Left forelimb (tissue), 1 donor: ENCODE measurements around the gene ABCA2.
"Not testable (repeated sequence)": the region's sequence is repeated elsewhere in the genome, so short reads cannot be mapped to it uniquely, and the experiment has no call there.

ENCODE experiments used
- DNase-seq: peaks from one replicate; pipeline ENCODE4 v3.0.0-alpha.2; 2018; ENCODE audit warnings: low spot score

Gene ABCA2

GRCh38 chr9:137015976-137016375 is 12.1 kb downstream of the ABCA2 start:
- no peak for DNase-seq

GRCh38 chr9:137015540-137015930 is 12.5 kb downstream of the ABCA2 start:
- DNase-seq: no peak

DNA sequence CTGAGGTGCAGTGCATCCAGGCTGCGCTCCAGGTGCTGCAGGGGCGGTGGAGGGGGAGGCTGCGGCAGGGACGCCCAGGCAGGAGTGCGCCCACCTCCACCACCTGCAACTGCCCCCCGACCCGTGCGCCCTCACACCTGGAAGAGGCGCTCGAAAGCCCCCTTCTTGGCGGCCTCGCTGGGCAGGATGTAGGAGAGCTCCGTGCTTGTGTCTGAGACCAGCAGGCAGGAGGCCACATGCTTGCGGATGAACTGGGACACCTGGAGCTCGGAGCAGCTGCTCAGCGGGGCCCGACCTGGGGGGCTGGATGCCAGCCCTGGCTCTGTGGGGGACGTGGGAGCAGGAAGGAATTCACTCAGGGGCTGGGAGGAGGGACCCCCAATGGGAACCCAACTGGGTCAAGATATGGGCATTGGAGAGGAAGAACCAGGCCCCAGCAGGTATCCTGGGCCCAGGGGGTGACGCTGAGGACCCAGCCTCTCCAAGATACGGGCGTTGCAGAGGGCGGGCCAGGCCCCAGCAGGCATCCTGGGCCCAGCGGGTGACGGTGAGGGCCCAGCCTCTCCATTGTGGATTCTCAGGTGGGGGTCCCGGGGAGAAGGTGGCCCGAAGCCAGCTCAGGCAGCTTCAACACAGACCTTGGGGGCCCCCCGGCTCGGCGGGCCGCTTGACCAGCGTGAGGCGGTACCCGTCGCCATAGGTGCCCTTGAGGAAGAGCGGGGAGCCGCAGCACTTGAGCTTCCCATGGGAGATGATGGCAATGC is 13.1 kb downstream of the ABCA2 start:
- DNase-seq: no peak

DNA sequence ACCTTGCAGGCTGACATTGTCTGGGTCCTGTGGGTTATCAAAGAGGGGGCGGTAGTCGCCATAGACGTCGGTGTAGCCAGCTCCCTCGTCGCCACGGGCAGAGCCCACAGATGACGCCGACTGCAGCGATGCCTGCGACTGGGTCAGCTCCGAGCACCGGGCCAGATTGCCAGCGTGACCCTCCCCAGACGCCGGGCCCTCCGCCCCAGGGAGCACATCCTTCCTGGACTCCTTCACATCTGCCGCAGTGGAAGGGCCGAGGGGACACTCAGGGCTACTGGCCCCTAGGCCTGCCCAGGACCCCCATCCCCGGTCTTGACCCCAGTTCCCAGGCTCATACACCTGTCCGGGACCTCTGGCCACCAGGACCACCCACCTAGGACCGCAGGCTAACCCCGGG is 13.9 kb downstream of the ABCA2 start:
- no peak for DNase-seq

GRCh38 chr9:137013571-137013940 is 14.5 kb downstream of the ABCA2 start:
- no peak for DNase-seq

GRCh38 chr9:137012694-137013570 is 15.1 kb downstream of the ABCA2 start:
- no peak for DNase-seq

DNA sequence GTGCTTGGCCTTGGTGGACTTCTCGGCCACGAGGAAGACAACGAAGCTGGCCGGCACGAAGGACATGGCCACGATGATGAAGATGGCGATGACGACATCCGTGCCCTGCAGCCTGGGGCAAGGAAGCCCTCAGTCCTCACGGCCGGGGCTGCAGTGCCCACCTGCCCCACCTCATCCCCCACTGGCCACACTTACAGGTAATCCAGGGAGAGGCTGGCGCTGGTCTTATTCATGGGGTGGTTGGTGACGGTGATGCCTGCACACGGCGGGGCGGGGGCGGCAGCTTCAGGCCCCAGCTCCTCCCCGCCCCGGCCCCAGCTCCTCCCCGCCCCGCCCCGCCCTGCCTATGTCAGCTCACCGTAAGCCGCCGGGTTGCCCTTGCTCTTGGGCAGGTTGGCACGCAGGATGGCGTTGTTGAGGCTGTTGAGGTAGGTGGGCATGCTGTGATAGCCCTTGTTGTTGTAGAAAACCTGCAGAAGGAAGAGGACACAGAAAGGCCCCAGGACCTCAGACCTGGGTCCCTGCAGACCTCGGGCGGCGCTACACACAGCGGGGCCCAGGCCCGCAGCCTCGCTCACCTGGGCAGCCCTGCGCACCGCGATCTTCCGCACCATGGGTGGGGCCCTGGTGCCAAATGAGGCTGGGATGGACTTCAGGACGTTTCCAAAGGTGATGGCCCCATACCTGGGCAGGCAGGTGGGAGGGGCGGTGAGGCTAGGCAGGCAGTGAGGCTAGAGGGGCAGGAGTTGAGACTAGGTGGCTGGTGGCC is 15.9 kb downstream of the ABCA2 start:
- DNase-seq: no peak

DNA sequence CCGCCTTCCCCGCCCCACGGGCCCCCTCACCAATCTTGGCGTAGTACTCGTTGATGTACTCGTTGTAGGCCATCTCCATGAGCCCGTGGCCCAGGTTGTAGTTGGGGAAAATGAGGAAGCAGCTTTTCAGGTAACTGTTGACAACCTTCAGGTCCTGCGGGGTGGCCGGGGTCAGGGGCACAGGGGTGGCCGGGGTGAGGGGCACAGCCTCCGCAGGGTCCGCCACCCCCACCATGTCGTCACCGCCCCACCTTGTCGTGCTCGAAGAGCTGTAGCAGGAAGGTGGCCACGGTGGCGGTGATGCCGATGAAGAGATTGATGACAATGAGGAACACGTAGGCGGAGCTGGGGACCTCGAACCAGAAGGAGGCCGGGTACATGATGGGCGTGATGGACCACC is 16.9 kb downstream of the ABCA2 start:
- DNase-seq: no peak

DNA sequence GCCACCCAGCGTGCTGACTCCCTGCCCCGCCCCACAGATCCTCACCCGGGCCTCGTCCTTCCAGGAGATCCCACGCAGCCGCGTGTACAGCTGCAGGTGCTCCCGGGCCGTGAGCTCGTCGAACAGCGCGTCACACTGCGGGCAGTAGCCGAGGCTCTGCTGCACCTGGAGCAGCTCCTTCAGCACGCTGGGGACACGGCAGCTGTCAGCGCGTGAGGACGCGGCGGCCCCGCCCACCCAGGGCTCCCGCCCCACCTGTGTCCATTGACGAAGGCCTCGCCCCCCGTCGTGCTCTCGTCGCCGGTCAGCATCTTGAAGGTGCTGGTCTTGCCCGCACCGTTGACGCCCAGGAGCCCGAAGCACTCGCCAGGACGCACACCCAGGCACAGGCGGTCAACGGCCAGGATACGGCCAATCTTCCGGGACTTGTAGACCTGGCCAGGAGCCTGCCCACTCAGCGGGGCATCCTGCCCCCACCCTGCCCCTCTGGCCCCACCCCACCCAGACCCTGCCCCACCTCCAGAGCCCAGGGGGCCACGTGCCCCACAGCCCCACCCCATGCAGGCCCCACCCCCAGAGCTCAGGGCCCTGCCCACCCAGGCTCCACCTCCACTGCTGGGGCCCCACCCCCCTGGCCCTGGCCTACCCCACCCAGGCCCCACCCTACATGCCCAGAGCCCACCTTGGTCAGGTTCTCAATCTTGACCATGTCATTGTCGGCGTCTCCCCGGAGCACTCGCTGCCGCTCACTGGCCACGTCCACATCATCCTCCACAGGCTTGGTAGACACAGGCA is 17.9 kb downstream of the ABCA2 start:
- no peak for DNase-seq

- DNase-seq: no peak
Measured at GRCh38 chr9:137009217-137009616, 18.8 kb downstream of the ABCA2 start.

DNA sequence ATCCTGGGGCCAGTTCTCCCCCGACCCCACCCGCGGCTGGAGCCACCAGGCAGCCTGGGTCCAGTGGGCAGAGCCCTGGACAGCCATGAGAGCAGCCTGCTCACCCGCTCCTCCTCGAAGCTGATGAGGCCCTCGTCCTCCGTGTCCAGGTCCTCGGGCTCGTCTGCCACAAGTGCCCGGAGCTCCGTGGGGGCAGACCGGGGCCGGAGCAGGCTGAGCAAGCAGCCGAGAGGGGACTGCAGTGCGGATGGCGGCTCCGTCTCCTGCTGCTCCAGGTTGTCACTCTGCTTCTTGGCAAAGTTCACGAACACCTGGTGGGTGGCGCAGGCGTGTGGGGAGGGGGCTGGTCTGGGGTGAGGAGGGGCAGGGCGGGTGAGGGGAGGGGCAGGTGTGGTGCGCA is 19.7 kb downstream of the ABCA2 start:
- DNase-seq: no peak

DNA sequence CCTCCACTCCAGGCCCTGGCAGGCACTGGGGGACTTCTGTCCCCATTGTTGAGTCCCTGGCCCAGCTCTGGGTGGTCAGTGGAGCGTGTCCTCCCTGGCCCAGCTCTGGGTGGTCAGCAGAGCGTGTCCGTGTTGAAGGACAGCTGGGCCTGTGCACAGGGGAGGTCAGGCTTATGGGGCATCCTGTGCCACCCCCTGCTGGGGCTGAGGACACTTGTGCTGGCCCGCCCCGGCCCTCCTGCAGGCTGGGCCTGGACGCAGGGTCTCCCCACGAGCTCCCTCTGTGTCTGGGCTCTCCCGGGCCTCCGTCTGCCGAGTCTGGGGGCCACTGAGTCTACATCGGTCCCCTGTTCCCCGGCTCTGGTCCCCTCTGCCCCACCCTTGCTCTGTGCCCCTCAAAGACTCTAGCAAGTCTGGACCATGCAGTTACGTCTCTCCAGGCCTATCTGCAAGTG is 20.2 kb downstream of the ABCA2 start:
- DNase-seq: no peak

GRCh38 chr9:137007108-137007815 is 20.8 kb downstream of the ABCA2 start:
- DNase-seq: no peak

DNA sequence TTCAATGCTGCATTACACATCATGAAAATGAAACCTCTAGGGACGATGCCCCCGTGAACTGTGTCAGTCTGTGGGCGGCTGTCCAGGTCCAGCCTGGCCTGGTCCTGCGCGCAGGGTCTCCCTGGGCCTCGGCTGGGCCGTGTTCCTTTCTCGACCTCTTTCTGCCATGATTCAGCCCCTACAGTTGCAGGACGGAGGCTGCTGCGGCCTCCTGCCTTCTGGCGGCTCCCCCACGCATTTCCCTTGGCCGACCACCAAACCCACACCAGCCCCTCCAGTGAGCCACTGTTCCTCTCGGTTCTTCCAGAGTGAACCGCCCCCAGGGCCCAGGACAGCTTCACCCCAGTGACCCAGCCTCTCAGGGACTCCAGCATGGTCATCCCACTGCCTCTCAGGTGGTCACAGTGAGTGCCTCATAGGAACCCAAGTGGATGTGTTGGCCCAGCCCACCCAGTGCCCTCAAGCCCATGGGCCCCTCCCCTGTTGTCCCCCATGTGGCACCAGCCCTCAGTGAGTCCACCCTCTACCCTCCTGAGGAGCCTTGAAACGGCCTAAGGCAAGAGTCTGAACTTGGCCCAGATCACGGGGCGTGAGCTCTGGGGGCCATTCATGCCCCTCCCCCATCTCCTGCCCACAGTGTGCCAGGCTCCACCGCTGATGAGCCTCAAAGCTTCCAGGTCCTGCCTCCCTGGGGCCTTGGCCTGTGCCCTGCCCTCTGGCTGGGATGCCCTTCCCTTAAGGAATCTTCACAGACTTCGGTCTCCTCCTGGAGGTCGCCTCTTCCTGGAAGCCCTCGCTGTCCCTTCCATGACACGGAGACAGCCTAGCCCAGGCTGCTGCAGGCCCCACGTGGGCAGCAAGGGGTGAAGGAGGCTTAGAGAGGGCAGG is 21.7 kb downstream of the ABCA2 start:
- no peak for DNase-seq

DNA sequence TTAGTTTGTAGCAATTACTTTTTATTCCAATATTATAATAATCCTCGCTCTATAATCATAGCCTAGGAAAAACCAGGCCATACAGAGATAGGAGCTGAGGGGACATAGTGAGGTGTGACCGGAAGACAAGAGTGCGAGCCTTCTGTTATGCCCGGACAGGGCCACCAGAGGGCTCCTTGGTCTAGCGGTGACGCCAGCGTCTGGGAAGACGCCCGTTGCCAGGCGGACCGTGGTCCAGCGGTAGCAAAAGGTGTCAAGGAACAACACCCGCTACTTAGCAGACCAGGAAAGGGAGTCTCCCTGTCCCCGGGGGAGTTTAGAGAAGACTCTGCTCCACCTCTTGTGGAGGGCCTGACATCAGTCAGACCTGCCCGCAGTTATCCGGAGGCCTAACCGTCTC is 23.8 kb downstream of the ABCA2 start:
- not testable (repeated sequence) for DNase-seq

DNA sequence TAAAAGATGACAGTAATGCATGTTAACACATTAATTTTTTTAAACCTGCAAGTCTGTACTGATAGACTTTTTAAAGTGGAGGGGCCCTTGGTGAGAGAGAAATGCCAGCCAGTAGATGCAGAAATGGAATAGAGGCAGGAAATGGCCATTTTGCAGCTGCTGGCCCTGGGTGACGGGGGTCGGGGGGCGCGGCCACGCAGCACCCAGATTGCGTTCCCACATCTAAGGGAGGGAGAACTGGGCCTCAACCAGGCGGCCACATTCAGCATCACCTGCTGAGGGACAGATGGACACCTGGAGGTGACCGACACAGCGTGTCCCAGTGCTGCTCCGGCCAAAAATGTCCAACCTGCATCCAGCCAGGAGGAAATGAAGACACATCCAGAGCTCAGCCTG is 25.4 kb downstream of the ABCA2 start:
- no peak for DNase-seq

GRCh38 chr9:137001857-137002645 is 26.0 kb downstream of the ABCA2 start:
- no peak for DNase-seq

DNA sequence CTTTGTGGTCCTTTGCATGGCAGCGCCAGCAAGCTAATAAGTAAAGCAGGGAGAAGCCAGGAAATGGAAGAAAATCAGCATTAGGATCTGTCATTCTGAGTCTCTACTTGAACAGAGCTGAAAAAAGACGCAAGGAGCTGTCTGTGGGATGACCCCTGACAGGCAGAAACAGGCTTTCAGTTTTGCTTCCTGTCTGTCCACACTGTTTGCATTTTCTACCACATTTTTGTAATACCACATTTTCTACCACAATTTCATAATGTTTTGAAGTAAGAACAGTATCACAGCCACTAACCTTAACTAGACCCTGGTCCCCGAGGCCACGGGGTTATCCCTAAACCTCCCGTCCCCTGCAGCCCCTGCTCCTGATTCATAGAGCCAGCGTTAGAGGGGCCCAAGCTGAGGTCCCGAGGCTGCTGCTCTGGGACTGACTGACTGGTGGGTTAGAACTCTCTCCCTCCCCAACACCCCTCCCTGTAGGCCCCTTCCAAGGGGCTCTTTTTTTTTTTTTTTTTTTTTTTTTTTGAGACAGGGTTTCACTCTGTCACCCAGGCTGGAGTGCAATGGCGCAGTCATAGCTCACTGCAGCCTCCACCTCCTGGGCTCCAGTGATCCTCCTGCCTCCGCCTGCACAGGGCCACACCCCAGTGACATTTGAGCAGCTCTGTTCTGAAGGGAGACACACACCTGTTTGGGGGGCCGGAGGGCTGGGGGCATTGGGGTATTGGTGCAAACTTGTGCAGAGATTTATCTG is 27.7 kb downstream of the ABCA2 start:
- no peak for DNase-seq
